HG02973 (cell line): ENCODE results near the gene POLR3B.

Experiments
- ATAC-seq: cut with Tn5 transposase; IDR thresholded peaks from one replicate; pipeline ENCODE4 v1.9.1; 2021; ENCODE audit warnings: moderate library complexity; ENCODE audit not compliant: unreplicated experiment

Gene POLR3B

DNA sequence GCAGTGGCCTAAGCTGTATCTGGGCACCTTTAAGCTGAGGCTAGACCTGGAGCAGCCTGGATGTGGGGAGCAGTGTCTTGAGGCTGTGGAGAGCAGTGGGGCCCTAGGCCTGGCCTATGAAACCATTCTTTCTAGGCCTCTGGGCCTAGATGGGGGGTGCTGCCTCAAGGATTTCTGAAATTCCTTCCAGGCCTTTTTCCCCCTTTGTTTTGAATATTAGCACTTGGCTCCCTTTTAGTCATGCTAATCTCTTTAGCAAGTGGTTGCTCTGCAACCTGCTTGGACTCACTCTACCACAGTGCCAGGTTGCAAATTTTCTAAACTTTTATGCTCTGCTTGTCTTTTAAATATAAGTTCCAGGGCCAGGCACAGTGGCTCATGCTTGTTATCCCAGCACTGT lies 183.7 kb downstream of the POLR3B start:
- no peak for ATAC-seq

DNA sequence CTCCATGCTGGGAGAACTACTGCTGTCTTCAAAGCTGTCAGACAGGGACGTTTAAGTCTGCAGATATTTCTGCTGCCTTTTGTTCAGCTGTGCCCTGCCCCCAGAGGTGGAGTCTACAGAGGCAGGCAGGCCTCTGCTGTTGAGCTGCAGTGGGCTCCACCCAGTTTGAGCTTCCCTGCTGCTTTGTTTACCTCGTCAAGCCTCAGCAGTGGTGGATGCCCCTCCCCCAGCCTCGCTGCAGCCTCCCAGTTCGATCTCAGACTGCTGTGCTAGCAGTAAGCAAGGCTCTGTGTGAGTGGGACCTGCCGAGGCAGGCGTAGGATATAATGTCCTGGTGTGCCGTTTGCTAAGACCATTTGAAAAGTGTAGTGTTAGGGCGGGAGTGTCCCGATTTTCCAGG lies 193.9 kb downstream of the POLR3B start:
- ATAC-seq = no peak

DNA sequence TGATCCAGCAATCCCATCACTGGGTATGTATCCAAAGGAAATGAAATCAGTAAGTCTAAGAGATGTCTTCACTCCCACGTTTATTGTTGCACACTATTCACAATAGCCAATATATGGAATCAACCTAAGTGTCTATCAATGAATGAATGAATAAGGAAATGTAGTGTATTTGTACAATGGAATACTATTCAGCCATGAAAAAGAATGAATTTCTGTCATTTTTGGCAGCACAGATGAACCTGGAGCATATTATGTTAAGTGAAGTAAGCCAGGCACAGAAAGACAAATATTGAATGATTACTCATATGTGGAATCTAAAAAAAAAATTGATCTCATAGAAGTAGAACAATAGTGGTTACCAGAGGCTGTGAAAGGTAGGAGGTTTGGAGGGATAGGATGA lies 194.7 kb downstream of the POLR3B start:
- ATAC-seq = no peak
